Measurements from ENCODE around the gene PRDM16. TPM values are rescaled to one million over a fixed set of nuclear protein-coding genes. Genes with fewer than 3 reads are reported as not detected.

PRDM16 gene
- total and polyA plus RNA-seq, 2 of the 8 experiments (the other 6 are each of a cell fraction or from before 2014, with no cell fraction given), result 0.39 to 0.43 TPM

GRCh38 chr1:3466366-3467075 is 397.5 kb downstream of the PRDM16 start:
- H3K9me3 ChIP-seq (ENCODE audit: insufficient read depth in 2 of 2, low read depth in 1 of 2, low read length in 1 of 2), result no peaks in the 10 kb centered on the region
- no peaks in the 10 kb centered on the region for H3K79me2 ChIP-seq (ENCODE audit: control insufficient read depth in 1 of 2, insufficient read depth in 2 of 2, low read length in 2 of 2)
- no peak overlapping the region for H4K91ac ChIP-seq (replicated peaks; ENCODE audit: insufficient read length, low read length)
- no peak overlapping the region for H2BK120ac ChIP-seq (replicated peaks; ENCODE audit: low read depth, low read length)
- 93% methylated on average over 16 of the region's 16 CpGs; no CpG with 5 or more reads in 1 of the 2 experiments for WGBS, 2 experiments (ENCODE audit: extremely low coverage in 1 of 2, insufficient coverage in 1 of 2, insufficient read length in 1 of 2, insufficient replicate concordance in 2 of 2, low coverage in 1 of 2, low lambda C conversion rate in 2 of 2, missing lambda C conversion rate in 1 of 2)
- CTCF ChIA-PET (ENCODE audit: partially characterized antibody), result interaction anchor here (1.0 to 3.7 kb wide), 4 partner anchors 14 to 154 kb away, joined by 3 to 12 read pairs (median 3); no protein-coding TSS in a partner anchor
- H3K4me3 ChIP-seq (ENCODE audit: extremely low read depth in 1 of 4, insufficient read depth in 2 of 4, low read depth in 3 of 4, low read length in 4 of 4), result no peak overlapping the region
- H2AK5ac ChIP-seq (ENCODE audit: low read depth, low read length), result no peak overlapping the region
- DNase-seq (ENCODE audit: low read depth in 1 of 2, low spot score in 2 of 2) (no peak), FAIRE-seq (no peak)
- no peak overlapping the region for H2BK5ac ChIP-seq (ENCODE audit: low read depth, low read length)
- no peak overlapping the region for H3K4me2 ChIP-seq (ENCODE audit: insufficient read depth in 1 of 2, low read depth in 2 of 2, low read length in 2 of 2)
- H2BK15ac ChIP-seq (ENCODE audit: low read length), result no peak overlapping the region
- no peak overlapping the region for H4K8ac ChIP-seq (ENCODE audit: extremely low read depth, insufficient read depth, low read length)
- H3K79me1 ChIP-seq (ENCODE audit: low read depth, low read length), result no peaks in the 10 kb centered on the region; the same call in 1 of the 2 replicates
- H3K9ac ChIP-seq (replicated peaks in 1 of 4; ENCODE audit: extremely low read depth in 1 of 4, low read depth in 3 of 4, low read length in 3 of 4), result no peak overlapping the region
- H2AFZ ChIP-seq (ENCODE audit: low read length), result no peak overlapping the region
- H3K36me3 ChIP-seq (ENCODE audit: control insufficient read depth in 2 of 4, insufficient read depth in 4 of 4, low read length in 3 of 4), result peaks cover 0 to 4% (median 0%) of the 10 kb centered on the region in 4 experiments; a peak in 1 of 8 replicates
- H3K27me3 ChIP-seq (replicated peaks in 1 of 4; ENCODE audit: control insufficient read depth in 3 of 4, extremely low read depth in 1 of 4, insufficient read depth in 3 of 4, low read length in 3 of 4), result no peaks in the 10 kb centered on the region
- no peak overlapping the region for H3K23ac ChIP-seq (ENCODE audit: insufficient read length)
- H3K27ac ChIP-seq (ENCODE audit: low read depth, low read length), result no peak overlapping the region
- no peak overlapping the region for H4K5ac ChIP-seq (ENCODE audit: insufficient read length, low read depth, low read length)
- H4K20me1 ChIP-seq (replicated peaks in 1 of 2; ENCODE audit: control insufficient read depth in 1 of 2, insufficient read depth in 2 of 2, low read length in 2 of 2), result peaks cover 0 to 10% of the 10 kb centered on the region in 2 experiments
- H3K14ac ChIP-seq (ENCODE audit: insufficient read length), result no peak overlapping the region
- peaks cover 0 to 13% (median 9%) of the 10 kb centered on the region in 4 experiments; a peak in 6 of 7 replicates for H3K4me1 ChIP-seq (replicated peaks in 1 of 4; ENCODE audit: control insufficient read depth in 3 of 4, insufficient read depth in 4 of 4, low read length in 3 of 4)
- no peak overlapping the region for H3K18ac ChIP-seq (ENCODE audit: extremely low read depth, low read length)
- no peak overlapping the region for H2BK20ac ChIP-seq (ENCODE audit: low read length)
- POLR2A ChIA-PET (ENCODE audit: partially characterized antibody), result no interaction called here
- no peak overlapping the region for H3K56ac ChIP-seq (replicated peaks; ENCODE audit: insufficient read length, low read depth, low read length)
- peaks cover 5% of the 10 kb centered on the region; the same call in 1 of the 2 replicates for H3K23me2 ChIP-seq (ENCODE audit: low read depth, low read length)
- no peak overlapping the region for H3K4ac ChIP-seq (replicated peaks; ENCODE audit: insufficient read length, low read depth, low read length)
- H2BK12ac ChIP-seq (ENCODE audit: low read depth, low read length), result no peak overlapping the region
- TF ChIP-seq ATF3 (IDR thresholded peaks at IDR 0.05; ENCODE audit: insufficient read depth, low read depth, low read length) (no peak), CBX5 (IDR thresholded peaks at IDR 0.05; ENCODE audit: low read depth, low read length) (no peak), RFX5 (IDR thresholded peaks at IDR 0.05; ENCODE audit: borderline replicate concordance, low read depth, low read length) (no peak), GABPA (IDR thresholded peaks at IDR 0.05; ENCODE audit: borderline replicate concordance, insufficient read depth, low read length) (no peak), JUND (IDR thresholded peaks at IDR 0.05; ENCODE audit: low read length) (no peak), SAP30 (IDR thresholded peaks at IDR 0.05; ENCODE audit: insufficient read depth, insufficient replicate concordance, low read length) (no peak), GTF2F1 (IDR thresholded peaks at IDR 0.05; ENCODE audit: borderline replicate concordance, low read depth, low read length) (no peak), USF2 (IDR thresholded peaks at IDR 0.05; ENCODE audit: low read length) (no peak), CEBPB (IDR thresholded peaks at IDR 0.05; ENCODE audit: low read depth, low read length) (no peak), JUN (IDR thresholded peaks at IDR 0.05; ENCODE audit: low read depth, low read length) (no peak), ASH2L (IDR thresholded peaks at IDR 0.05; ENCODE audit: low read length) (no peak)

All from H1 (cell line).